Retinal pigment epithelial cell (primary cell): ENCODE results near the gene SCUBE1.

ENCODE experiments used
- DNase-seq: peaks from one replicate; pipeline ENCODE4 v3.0.0-alpha.2; 2010; ENCODE audit warnings: low read depth
- H3K4me3 ChIP-seq: 2 replicates; pipeline ENCODE4 v1.5.1; 2011; ENCODE audit warnings: mild to moderate bottlenecking, low read length, control low read depth, moderate library complexity
- CTCF ChIP-seq: conservative IDR thresholded peaks from 2 replicates; pipeline ENCODE4 v1.5.1; 2011; ENCODE audit warnings: low read depth, low read length, control low read depth, inconsistent platforms

SCUBE1 gene

GRCh38 chr22:43217285-43218030 lies 125.7 kb downstream of the SCUBE1 start:
- no peak for DNase-seq
- no peak overlapping the region for H3K4me3 ChIP-seq
- no peak for TF ChIP-seq CTCF

GRCh38 chr22:43216738-43217137 lies 126.4 kb downstream of the SCUBE1 start:
- no peak for DNase-seq
- no peak for TF ChIP-seq CTCF
- no peak overlapping the region for H3K4me3 ChIP-seq

DNA sequence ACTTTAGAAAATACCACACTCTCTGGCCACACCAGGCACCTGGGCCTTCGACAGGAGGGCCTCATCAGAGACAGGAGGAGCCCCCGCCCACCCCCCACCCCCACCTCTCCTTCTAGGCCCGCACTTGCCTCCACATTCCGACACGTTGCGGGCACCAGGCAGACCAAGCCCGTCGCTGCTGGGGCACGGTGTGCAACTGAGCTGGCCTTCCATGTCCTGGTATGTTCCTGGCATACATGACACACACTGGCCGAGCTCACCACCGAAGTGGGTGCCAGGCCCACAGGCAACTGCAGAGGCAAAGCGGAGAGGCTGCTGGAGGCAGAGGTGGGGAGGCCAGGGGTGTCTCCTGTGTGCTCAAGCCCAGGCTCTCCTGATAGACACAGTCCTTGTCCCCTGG lies 129.2 kb downstream of the SCUBE1 start:
- no peak overlapping the region for H3K4me3 ChIP-seq

DNA sequence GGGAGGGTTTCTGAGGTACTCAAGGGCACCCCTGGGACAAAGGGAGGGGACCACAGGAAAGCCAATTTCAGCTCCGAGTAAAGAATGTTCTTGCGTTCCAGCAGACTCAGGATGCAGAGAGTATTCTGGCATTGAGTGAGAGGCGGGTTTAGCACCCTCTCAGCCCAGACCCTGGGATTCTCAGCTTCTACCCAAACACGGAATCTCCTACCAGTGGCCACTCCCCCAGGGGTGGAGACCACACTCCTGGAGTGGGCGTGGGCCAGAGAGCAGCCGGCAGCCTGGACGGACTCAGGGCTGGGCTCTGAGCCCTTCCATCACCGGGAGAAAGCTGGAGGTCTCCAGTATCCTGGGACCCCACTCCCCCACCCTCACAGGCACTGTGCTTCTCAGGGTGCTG lies 130.1 kb downstream of the SCUBE1 start:
- H3K4me3 ChIP-seq, result no peak overlapping the region
- DNase-seq, result no peak
- TF ChIP-seq CTCF, result no peak

More for the DNA sequence above, 129.2 kb downstream of the SCUBE1 start:
- no peak for TF ChIP-seq CTCF
- no peak for DNase-seq

GRCh38 chr22:43212434-43212952 lies 130.7 kb downstream of the SCUBE1 start:
- no peak overlapping the region for H3K4me3 ChIP-seq
- DNase-seq, result no peak
- TF ChIP-seq CTCF, result no peak

DNA sequence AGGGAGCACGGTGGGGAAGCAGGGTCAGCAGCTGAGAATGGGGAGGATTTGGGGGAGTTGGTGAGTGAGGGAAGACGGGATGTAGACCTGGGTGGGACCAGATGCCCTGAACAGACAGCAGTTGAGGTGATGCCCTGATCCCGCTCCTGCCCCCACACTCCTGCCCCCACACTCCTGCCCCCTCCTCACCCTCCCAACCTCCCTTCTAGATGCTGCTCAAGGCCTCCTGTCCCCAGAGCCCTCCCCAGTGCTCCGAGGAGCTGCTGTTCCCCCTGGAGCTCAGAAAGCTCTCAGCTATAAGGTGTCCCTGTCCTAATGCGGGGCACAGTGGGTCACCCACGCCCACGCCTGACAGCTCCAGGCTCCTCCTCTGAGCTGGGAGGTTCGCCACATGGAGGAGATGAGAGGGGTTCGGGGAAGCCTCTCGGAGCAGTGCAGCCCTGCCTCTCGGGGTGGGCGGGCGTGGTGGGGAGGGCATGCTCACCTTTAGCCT lies 131.2 kb downstream of the SCUBE1 start:
- no peak for TF ChIP-seq CTCF
- H3K4me3 ChIP-seq, result no peak overlapping the region
- DNase-seq, result no peak
